ENCODE data around the gene TNKS2. TPM values are rescaled to one million over a fixed set of nuclear protein-coding genes. Genes with fewer than 3 reads are reported as not detected.
A peak's percentile ranks its signal among the peaks of the same experiment; 100 is the strongest.

The TNKS2 gene
- total RNA-seq, 2 experiments from 2014 or later, result 47.8 to 50.4 TPM

DNA sequence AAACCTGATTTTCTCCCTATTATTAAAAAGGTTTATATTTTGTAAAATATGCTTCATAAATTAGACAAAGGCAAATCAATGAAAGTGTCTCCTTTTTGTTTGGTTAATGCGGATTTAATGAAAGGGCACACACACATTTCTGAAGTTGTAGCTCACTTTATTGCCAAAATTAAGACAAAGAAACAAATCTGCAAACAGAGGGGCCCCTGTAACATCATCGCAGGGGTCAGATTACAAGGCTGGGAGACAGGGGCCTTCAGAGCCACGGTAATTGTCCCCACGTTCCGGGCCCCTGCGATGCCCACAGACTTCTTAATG, 88.7 kb downstream of the TNKS2 start:
- H3K4me3 ChIP-seq (ENCODE audit: low read length), result peak overlapping the region; percentile 59
- intact Hi-C loops (cut with DNase I, micrococcal nuclease), result no loop called here
- Mint-ChIP-seq H3K4me1 (ENCODE audit: low read depth) (peaks cover 8% of the 10 kb centered on the region), H3K27me3 (peaks cover 29% of the 10 kb centered on the region), H3K27ac (no peak overlapping the region), H3K9me3 (no peaks in the 10 kb centered on the region), H3K36me3 (ENCODE audit: low read depth) (no peaks in the 10 kb centered on the region), H3K4me3 (peak overlapping the region; percentile 92)
- ATAC-seq (ENCODE audit: poor library complexity) (no peak), DNase-seq (no peak)
- TF ChIP-seq, protein P1, sequence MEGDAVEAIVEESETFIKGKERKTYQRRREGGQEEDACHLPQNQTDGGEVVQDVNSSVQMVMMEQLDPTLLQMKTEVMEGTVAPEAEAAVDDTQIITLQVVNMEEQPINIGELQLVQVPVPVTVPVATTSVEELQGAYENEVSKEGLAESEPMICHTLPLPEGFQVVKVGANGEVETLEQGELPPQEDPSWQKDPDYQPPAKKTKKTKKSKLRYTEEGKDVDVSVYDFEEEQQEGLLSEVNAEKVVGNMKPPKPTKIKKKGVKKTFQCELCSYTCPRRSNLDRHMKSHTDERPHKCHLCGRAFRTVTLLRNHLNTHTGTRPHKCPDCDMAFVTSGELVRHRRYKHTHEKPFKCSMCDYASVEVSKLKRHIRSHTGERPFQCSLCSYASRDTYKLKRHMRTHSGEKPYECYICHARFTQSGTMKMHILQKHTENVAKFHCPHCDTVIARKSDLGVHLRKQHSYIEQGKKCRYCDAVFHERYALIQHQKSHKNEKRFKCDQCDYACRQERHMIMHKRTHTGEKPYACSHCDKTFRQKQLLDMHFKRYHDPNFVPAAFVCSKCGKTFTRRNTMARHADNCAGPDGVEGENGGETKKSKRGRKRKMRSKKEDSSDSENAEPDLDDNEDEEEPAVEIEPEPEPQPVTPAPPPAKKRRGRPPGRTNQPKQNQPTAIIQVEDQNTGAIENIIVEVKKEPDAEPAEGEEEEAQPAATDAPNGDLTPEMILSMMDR (IDR thresholded peaks at IDR 0.05), result no peak
- ChIA-PET CTCF (interaction anchor here (1.3 kb wide), 1 partner anchor 22 kb away, joined by 3 read pairs; no protein-coding TSS in a partner anchor), POLR2A (interaction anchor here (0.7 to 1.5 kb wide), 6 partner anchors 16 to 771 kb away, joined by 3 to 10 read pairs (median 3); partner anchors contain the start of genes BTAF1 and TNKS2)
- H3K9me3 ChIP-seq (ENCODE audit: control insufficient read depth in 1 of 2, insufficient read depth in 1 of 2, low read length in 2 of 2), result no peaks in the 10 kb centered on the region
- no peaks in the 10 kb centered on the region for H3K36me3 ChIP-seq (ENCODE audit: insufficient read depth, low read length)
- no peak overlapping the region for H3K27ac ChIP-seq (ENCODE audit: low read depth in 1 of 2, low read length in 2 of 2)
- H3K4me1 ChIP-seq (ENCODE audit: insufficient read depth, low read length), result peaks cover 9% of the 10 kb centered on the region
- no peaks in the 10 kb centered on the region for H3K27me3 ChIP-seq (ENCODE audit: control insufficient read depth in 1 of 2, insufficient read depth in 2 of 2, low read length in 2 of 2)

DNA sequence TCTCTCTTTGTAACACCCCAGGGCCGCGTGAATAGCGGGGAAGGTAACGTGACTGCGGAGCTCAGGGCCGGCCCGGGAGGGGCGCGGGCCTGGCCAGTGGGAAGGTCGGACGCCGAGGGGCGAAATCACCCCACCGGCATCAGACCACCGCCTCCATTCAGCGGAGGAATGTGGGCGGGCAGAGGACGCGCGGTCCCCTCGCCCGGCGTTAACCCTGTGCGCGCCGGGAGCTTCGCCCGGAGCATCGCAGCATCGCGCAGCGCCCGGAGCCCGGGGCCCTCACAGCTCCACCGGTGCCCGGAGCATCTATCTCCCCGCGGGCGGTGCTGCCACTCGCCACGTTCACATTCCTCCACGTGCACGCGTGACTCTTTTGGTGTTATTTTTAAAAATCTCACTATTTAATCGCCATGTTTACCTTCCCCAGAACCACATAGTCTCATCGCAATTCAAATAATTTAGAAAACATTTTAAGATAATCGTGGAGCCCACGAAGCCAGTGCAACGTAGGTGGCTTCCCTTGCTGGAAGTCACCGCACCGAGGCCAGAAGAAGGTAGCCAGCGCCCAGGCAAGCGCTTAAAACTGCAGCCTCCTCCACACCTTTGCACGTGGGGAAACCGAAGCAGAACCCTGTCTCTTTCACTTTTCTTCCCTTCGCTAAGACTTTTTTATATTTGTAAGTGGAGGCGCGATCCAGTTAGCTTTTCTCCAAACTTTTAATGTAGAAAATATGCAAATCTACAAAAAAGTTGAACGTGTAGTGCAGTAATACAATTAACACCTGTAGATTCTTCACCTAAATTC, 89.2 kb downstream of the TNKS2 start:
- Histone ChIP-seq H3K27me3 (ENCODE audit: control insufficient read depth in 1 of 2, insufficient read depth in 2 of 2, low read length in 2 of 2) (no peaks in the 10 kb centered on the region), H3K27ac (ENCODE audit: low read depth in 1 of 2, low read length in 2 of 2) (no peak overlapping the region), H3K9me3 (ENCODE audit: control insufficient read depth in 1 of 2, insufficient read depth in 1 of 2, low read length in 2 of 2) (no peaks in the 10 kb centered on the region), H3K4me3 (ENCODE audit: low read length) (peak overlapping the region; percentile 59), H3K4me1 (ENCODE audit: insufficient read depth, low read length) (peaks cover 9% of the 10 kb centered on the region), H3K36me3 (ENCODE audit: insufficient read depth, low read length) (no peaks in the 10 kb centered on the region)
- no peaks in the 10 kb centered on the region for H3K9me3 Mint-ChIP-seq
- CTCF ChIA-PET, result interaction anchor here (1.2 to 1.3 kb wide), 2 partner anchors 21 kb away, joined by 3 read pairs; no protein-coding TSS in a partner anchor
- peak; percentile 69 for ATAC-seq (ENCODE audit: poor library complexity)
- H3K27me3 Mint-ChIP-seq, result peaks cover 29% of the 10 kb centered on the region
- DNase-seq, result peak in 11 of 14 experiments; percentile 0 to 39 (median 12)
- H3K4me1 Mint-ChIP-seq (ENCODE audit: low read depth), result peaks cover 8% of the 10 kb centered on the region
- no peak overlapping the region for H3K27ac Mint-ChIP-seq
- POLR2A ChIA-PET, result interaction anchor here (0.7 to 1.5 kb wide), 7 partner anchors 16 to 771 kb away, joined by 3 to 10 read pairs (median 3); partner anchors contain the start of genes BTAF1 and TNKS2
- TF ChIP-seq, protein P1 (IDR thresholded peaks at IDR 0.05), result no peak
- peak overlapping the region; percentile 92 for H3K4me3 Mint-ChIP-seq
- intact Hi-C loops (cut with DNase I, micrococcal nuclease), result no loop called here
- no peaks in the 10 kb centered on the region for H3K36me3 Mint-ChIP-seq (ENCODE audit: low read depth)

DNA sequence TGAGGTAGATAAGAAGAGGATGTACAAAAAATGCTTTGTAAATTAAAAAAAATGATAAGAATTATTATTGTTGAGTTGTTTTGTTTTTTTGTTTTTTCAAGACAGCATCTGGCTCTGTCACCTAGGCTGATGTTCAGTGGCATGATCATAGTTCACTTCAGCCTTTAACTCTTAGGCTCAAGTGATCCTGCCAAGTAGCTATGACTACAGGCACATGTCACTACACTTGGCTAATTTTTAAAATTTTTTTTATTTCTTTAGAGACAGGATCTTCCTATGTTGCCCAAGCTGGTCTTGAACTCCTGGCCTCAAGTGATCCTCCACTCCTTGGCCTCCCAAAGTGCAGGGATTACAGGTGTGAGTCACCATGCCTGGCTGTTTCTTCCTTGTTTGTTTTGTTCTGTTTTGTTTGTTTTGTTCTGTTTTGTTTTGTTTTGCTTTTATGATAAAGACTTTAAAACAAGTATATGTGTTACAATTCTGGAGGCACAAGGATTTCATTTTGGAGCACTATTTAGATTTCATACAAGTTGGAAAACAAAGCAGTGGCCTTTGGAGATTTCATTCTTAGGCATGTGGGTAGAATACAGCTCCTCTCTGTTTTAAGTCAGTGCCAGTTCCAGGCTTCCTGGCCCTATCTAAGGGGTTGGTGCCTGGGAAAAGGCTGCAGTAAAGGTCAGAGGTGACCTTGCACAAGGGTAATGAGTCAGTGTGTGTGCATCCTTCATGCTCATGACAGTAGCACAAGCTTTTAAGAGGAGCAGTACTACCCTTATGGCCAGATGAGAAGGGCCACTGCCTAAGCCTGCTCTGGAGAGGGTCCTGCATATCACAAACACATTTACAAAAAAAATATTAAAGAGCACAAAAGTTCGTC, 93.1 kb downstream of the TNKS2 start:
- H3K9me3 Mint-ChIP-seq, result no peaks in the 10 kb centered on the region

More for the DNA sequence above, 93.1 kb downstream of the TNKS2 start:
- H3K27me3 Mint-ChIP-seq, result peaks cover 38% of the 10 kb centered on the region
- ChIA-PET POLR2A (no interaction called here), CTCF (no interaction called here)
- peaks cover 8% of the 10 kb centered on the region for H3K4me1 Mint-ChIP-seq (ENCODE audit: low read depth)
- no peaks in the 10 kb centered on the region for H3K9me3 ChIP-seq (ENCODE audit: control insufficient read depth in 1 of 2, insufficient read depth in 1 of 2, low read length in 2 of 2)
- H3K36me3 Mint-ChIP-seq (ENCODE audit: low read depth), result no peaks in the 10 kb centered on the region
- DNase-seq (no peak), ATAC-seq (ENCODE audit: poor library complexity) (no peak)
- H3K36me3 ChIP-seq (ENCODE audit: insufficient read depth, low read length), result no peaks in the 10 kb centered on the region
- H3K27ac ChIP-seq (ENCODE audit: low read depth in 1 of 2, low read length in 2 of 2), result no peak overlapping the region
- no peak overlapping the region for H3K4me3 Mint-ChIP-seq
- TF ChIP-seq, protein P1 (IDR thresholded peaks at IDR 0.05), result no peak
- no peaks in the 10 kb centered on the region for H3K27me3 ChIP-seq (ENCODE audit: control insufficient read depth in 1 of 2, insufficient read depth in 2 of 2, low read length in 2 of 2)
- no peak overlapping the region for H3K4me3 ChIP-seq (ENCODE audit: low read length)
- H3K4me1 ChIP-seq (ENCODE audit: insufficient read depth, low read length), result peaks cover 9% of the 10 kb centered on the region
- intact Hi-C loops (cut with DNase I, micrococcal nuclease), result no loop called here
- no peak overlapping the region for H3K27ac Mint-ChIP-seq
